Activated CD8-positive, alpha-beta memory T cell treated with anti-CD3 and anti-CD28 coated beads for 1 hour (primary cell): Measurements from ENCODE around the gene SAMD8.
A peak's percentile ranks its signal among the peaks of the same experiment; 100 is the strongest.
"Not testable (repeated sequence)": the region's sequence is repeated elsewhere in the genome, so short reads cannot be mapped to it uniquely, and the experiment has no call there.

Source experiments
- DNase-seq, 2 donors: peaks; one replicate each; pipeline ENCODE4 v3.0.0-alpha.2; 2020; ENCODE audit warnings: low read depth in 1 of 2; ENCODE audit errors: extremely low read depth in 1 of 2

Gene SAMD8

GRCh38 chr10:75137533-75138438, 26.3 kb downstream of the SAMD8 start:
- no peak for DNase-seq

GRCh38 chr10:75140246-75140645, 28.8 kb downstream of the SAMD8 start:
- no peak for DNase-seq

- no peak for DNase-seq
These were observed 31.9 kb downstream of the SAMD8 start for GRCh38 chr10:75143353-75143752.

GRCh38 chr10:75145590-75145989, 34.1 kb downstream of the SAMD8 start:
- DNase-seq: no peak

- no peak for DNase-seq
These were observed 35.3 kb downstream of the SAMD8 start for GRCh38 chr10:75146780-75147179.

- no peak for DNase-seq
These were observed 39.2 kb downstream of the SAMD8 start for GRCh38 chr10:75150656-75151055.

- DNase-seq: no peak
These were observed 48.1 kb downstream of the SAMD8 start for GRCh38 chr10:75159519-75159918.

GRCh38 chr10:75165684-75166622, 54.5 kb downstream of the SAMD8 start:
- DNase-seq: no peak

- no peak for DNase-seq
These were observed 55.1 kb downstream of the SAMD8 start for GRCh38 chr10:75166623-75166972.

GRCh38 chr10:75168275-75168674, 56.8 kb downstream of the SAMD8 start:
- no peak for DNase-seq

GRCh38 chr10:75170215-75170614, 58.8 kb downstream of the SAMD8 start:
- DNase-seq: no peak

GRCh38 chr10:75175046-75175445, 63.6 kb downstream of the SAMD8 start:
- DNase-seq: no peak

- no peak for DNase-seq
These were observed 64.6 kb downstream of the SAMD8 start for GRCh38 chr10:75176046-75176445.

- no peak for DNase-seq
These were observed 65.3 kb downstream of the SAMD8 start for GRCh38 chr10:75176736-75177135.

GRCh38 chr10:75179657-75180177, 68.3 kb downstream of the SAMD8 start:
- no peak for DNase-seq

GRCh38 chr10:75180592-75180991, 69.1 kb downstream of the SAMD8 start:
- DNase-seq: no peak

GRCh38 chr10:75181073-75181472, 69.6 kb downstream of the SAMD8 start:
- no peak for DNase-seq

- no peak for DNase-seq
These were observed 74.9 kb downstream of the SAMD8 start for GRCh38 chr10:75186310-75186709.

GRCh38 chr10:75187961-75188426, 76.5 kb downstream of the SAMD8 start:
- peak; percentile 36 to 50 for DNase-seq

GRCh38 chr10:75188522-75188921, 77.1 kb downstream of the SAMD8 start:
- DNase-seq: not testable (repeated sequence)
